ENCODE measurements around the gene B3GAT3.
"Not testable (repeated sequence)": the region's sequence is repeated elsewhere in the genome, so short reads cannot be mapped to it uniquely, and the experiment has no call there.

B3GAT3 gene

DNA sequence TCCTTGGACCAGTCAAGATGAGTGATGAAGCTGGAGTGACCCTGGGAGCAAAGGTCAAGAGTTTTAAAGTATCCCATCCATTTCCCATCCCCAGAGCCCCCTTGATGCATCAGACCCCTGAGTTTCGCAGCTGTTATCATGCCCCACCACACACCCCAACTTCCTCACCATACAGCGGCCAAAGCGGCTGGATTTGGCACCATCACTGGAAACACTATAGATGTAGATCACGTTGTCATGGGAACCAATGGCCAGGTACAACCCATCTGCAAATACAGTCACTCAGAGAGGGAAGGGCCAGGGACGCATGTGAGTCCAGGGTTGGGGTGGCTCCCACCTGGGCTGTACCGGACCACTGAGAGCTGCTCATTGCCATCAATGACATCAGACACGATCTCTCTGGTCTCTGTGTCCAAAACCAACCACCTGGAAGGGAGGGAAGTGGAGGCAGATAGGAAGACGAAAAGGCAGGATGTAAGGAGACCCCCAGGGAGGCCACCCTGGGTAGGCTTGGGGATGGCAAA is 17.9 kb downstream of the B3GAT3 start:
- DNase-seq (ENCODE audit: low spot score) = no peak

GRCh38 chr11:62603072-62603408 is 18.7 kb downstream of the B3GAT3 start:
- no peak for DNase-seq (ENCODE audit: low spot score)

- DNase-seq (ENCODE audit: low spot score) = no peak
Observed at GRCh38 chr11:62602141-62603071, 19.4 kb downstream of the B3GAT3 start.

DNA sequence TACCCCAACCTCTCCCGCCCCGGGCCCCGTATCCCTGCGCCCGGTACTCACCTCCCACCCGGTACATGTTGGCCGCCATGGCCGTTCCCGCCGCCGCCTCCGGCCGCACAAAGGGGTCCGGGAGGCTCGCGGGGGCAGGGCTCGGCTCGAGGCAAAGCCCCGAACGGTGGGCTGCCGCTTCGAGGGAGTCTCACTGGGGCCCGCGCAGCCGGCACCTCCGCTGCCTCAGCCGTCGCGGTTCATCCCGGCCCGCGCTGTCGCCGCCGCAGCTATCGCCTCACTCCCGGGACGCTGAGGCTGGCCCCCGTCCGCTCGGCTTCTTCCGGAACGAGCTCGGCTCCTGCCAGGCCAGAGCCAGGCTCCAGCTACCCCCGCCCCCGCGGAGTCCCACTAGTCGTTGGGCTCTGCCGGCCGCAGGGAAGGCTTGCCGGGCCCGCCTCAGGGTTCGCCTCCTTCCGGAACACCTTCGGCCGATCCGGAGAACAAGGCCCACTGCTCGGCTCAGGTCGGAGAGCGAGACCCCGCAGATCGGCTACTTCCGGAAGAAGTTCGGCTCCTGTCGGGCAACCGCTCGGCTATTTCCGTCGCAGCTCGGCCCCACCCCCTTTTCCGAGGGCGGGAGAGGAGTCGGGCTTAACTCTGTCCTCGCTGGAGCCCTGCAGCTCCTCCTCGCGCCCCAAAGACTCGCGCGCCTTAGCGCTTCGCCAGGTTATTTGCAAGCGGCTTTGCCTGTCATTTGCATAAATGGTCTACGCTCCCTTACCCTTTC is 20.2 kb downstream of the B3GAT3 start, which contains the start of gene MTA2:
TSS of gene MTA2 (minus strand) at position 494 of the 769 bp plus-strand sequence. CDS start at position 79, 415 bp downstream.
- peak; percentile 99 for DNase-seq (ENCODE audit: low spot score)

DNA sequence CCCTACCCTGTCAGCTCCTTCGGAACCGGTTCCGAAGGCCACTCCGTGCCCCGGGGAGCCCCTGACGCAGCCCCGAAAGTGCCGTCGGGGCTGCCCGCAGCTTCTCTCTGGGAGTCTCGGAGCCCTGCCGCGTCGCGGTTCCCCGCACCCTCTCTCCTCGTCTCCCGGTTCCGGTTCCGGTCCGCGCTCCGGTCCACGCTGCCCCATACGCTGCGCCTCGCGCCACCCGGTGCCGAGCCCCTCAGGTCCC is 20.7 kb downstream of the B3GAT3 start:
- DNase-seq (ENCODE audit: low spot score) = peak; percentile 33

- no peak for DNase-seq (ENCODE audit: low spot score)
Observed at GRCh38 chr11:62600367-62601121, 21.2 kb downstream of the B3GAT3 start.

DNA sequence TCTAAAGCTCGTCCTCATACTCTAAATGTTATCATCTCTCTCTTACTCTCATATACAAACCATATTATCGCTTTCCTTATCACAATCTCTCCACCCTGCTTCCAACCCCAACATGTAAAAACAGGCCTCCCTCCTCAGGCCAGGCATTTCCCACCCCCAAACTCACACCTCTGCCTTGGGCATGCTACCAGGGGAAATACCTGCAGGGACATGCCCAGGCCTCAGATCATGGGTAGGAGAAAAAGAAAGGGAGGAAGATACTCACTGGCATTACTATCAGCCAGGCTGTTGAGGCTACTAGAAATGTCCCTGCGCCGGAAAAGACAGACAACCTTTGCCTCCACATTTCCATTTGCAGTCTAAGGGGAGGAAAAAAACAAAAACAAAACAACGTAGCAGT is 21.9 kb downstream of the B3GAT3 start:
- DNase-seq (ENCODE audit: low spot score) = no peak

- DNase-seq (ENCODE audit: low spot score) = peak; percentile 96
Observed at GRCh38 chr11:62599069-62599696, 22.6 kb downstream of the B3GAT3 start.

DNA sequence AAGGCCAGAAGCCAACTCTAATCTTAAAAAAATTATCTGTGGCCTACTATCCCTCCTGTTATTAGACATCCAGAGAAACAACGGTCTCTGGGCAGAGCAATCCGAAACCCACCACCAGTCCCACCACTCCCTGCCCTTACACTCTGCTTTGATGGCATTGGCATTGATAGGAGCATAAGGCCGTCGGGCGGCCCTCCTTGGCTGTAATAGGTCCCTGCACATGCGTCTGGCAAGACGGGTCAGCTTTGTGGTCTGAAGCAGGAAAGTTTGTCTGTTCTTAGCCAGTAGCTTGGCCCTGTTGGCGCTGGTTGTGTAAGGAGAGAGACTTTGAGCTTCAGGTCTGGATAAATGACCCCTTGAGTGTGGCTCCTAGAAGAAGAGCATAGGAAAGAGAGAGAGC is 26.7 kb downstream of the B3GAT3 start:
- no peak for DNase-seq (ENCODE audit: low spot score)

GRCh38 chr11:62593434-62594044 is 28.2 kb downstream of the B3GAT3 start:
- DNase-seq (ENCODE audit: low spot score) = peak; percentile 72

DNA sequence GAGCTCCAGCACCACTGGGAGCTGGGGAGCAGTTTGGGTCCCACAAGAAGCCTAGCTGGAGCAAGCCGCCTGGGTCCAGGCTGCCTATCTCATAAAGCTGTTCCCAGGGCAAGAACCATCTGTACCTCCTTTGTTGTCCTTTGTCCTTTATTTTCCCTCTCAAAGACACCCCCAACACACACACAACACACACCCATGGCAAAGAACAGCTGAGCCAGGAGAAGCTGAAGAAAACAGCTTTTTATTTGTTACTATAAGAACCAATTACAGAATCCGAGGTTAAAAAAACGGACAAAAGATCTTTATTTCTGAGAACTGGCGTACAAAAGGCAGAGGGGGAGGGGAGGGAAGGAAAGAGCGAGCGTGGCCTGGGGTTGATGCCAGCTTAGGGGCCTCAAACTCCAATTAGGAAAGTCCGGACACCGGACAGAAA is 28.8 kb downstream of the B3GAT3 start:
- DNase-seq (ENCODE audit: low spot score) = no peak

DNA sequence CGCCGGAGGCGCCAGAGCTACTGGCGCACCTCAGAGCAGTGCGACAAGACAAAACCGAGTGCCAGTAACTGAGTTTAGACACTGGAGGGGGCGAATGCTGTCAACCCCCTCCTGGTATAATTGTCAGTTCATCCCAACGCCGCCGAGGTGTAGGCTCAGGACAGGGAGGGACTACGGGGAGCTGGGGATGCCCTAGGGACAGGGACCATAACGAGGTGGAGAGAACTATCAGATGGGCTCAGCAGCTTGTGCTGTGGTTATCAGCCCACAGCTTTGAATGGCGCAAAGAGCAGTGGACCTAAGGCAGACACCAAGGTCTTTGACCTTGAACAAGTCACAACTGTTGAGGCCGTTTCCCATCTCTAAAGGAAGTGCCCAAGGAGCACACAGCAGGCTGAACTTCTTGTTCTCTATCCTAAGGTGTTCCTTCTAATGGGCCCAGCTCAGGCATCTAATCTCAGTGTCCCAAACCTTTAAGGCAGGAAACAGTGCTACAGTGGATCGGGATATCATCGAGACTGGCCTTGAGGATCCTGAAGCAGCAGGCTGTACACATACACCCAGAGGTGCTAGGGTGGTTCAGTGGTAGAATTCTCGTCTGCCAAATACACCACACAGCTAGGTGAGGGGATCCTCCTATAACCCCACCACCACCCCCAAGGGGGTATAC is 29.5 kb downstream of the B3GAT3 start:
- DNase-seq (ENCODE audit: low spot score) = no peak

- peak; percentile 100 for DNase-seq (ENCODE audit: low spot score)
Observed at GRCh38 chr11:62591448-62592145, 30.2 kb downstream of the B3GAT3 start, which contains the start of gene TUT1. TUT1 (minus strand) TSS chr11:62591523; CDS start chr11:62591485, 38 bp downstream.

DNA sequence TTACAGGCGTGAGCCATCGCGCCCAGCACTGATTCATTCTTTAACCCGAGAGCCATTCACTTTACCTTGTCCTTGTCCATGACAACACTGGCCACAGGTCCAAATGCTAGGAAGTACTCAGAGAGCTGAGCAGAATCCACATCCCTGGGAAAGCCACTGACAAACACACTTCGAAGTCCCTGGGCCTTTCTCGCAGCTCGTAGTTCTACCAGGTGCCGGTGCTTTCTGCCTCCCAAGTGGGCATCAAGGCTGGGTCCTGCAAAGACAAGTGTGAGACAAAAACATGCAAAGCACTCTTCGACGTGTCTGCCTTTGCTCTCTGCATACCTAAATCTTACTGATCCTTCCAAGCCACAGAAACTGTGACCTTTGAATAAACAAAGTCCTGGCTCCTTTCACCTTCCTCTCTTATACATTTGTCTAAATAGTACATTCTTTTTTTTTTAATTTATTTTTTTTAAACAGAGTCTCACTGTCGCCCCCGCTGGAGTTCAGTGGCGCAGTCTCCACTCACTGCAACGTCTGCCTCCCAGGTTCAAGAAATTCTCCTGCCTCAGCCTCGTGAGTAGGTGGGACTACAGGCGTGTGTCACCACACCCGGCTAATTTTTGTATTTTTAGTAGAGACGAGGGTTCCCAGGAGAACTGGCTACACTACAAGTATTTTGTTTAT is 32.7 kb downstream of the B3GAT3 start:
- no peak for DNase-seq (ENCODE audit: low spot score)

GRCh38 chr11:62585356-62585755 is 36.4 kb downstream of the B3GAT3 start:
- not testable (repeated sequence) for DNase-seq (ENCODE audit: low spot score)

DNA sequence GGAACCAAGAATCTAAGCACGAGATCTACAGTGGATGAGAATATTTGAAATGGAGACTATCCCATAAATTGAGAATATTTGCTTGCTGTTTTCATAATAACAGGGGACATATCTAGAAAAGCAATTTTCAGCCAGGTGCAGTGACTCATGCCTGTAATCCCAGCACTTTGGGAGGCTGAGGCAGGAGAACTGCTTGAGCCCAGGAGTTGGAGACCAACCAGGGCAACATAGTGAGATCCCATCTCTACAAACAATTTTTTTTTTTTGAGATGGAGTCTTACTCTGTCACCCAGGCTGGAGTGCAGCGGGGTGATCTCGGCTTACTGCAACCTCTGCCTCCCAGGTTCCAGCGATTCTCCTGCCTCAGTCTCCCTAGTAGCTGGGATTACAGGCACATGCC is 40.1 kb downstream of the B3GAT3 start:
- not testable (repeated sequence) for DNase-seq (ENCODE audit: low spot score)

DNA sequence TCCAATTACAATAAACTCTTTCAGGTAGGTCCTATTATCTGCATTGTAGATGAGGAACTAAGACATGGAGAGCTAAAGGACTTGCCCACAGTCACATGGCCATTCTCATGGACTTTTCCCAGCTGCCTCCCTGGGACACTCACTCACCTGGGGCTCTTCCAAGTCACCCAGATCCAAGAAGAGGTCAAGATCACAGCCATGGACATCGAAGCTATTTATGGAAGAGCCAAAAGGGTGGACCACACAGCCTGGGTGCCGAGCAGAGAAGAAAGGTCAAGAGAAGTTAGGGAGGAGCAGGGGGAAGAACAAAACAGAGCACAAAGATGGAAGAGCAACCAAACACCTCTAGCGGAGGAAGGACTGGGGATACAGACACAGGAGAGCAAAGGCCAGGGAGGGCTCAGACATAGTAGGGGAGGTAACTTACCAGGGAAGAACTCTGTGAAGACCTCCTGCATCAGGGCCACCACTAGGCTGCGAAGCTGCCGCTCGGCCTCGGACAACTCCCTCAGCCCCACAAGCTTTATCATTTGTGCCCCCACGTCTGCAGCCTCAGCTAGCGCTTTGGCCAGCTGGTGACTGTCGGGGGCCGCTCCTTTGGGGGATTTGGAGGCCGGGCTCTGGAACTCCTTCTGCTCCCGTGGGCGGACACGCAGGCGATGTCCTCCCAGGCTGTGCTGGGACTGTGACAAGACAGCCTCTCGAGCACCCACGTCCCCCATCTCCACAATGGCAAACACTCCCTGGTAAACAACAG is 40.6 kb downstream of the B3GAT3 start:
- DNase-seq (ENCODE audit: low spot score) = no peak

GRCh38 chr11:62579252-62579651 is 42.5 kb downstream of the B3GAT3 start:
- no peak for DNase-seq (ENCODE audit: low spot score)

DNA sequence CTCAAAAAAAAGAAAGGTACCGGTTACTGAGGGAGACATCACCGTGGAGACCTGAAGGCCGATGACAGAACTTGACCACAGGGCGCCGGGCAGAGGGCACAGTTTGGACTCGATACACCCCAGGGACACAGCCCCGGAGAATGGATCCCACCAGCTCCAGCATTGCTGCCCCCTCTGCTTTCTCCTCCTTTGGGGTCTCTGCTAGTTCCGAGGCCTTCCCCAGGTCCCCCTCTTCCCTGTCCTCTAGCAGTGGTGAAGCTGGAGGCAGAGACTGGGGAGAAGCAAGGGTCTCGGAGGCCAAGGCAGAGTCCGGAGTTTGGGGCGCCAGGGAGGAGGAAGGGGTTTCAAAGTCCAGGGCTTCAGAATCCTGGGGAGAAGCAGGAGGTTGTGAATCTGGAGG is 43.2 kb downstream of the B3GAT3 start:
- DNase-seq (ENCODE audit: low spot score) = no peak

All from SW480 (cell line).